ENCODE results near the gene ARFGAP3.

Gene ARFGAP3

DNA sequence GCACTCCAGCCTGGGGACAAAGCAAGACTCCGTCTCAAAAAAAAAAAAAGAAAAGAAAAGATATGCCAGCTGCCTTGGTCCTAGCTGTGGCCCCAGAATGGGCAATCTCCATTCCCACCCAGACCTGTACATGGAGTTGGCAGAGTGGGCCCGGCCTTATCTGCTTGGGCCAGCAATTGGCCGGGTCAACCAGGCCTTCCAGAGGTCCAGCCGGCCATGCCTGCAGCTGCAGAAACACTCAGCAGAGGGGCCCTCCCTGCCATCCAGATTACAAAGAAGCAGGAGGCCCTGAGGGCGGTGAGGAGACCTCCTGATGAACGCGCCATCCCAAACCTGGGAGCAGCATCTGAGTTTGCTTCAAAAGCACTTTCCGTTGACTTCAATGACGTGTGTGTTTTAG lies 26.9 kb upstream of the ARFGAP3 start:
- DNase-seq = no peak

DNA sequence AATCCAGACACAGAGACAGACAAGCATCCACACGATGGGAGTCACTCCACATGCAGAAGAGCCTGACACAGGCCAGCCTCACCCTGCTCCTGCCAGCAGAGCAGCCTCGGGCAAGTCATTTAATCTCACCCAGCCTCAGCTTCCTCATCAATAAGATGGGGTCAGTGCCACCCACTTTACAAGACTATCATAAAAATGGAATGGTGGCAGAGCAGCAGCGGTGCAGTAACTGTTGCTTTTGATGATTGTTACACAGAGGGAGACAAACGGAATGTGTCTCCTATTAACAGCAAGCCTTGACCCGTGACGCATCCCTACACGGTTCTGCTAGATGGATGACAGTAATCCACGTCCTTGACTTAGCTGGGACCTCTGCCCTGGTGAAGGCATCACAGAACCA lies 26.0 kb upstream of the ARFGAP3 start:
- no peak for DNase-seq

DNA sequence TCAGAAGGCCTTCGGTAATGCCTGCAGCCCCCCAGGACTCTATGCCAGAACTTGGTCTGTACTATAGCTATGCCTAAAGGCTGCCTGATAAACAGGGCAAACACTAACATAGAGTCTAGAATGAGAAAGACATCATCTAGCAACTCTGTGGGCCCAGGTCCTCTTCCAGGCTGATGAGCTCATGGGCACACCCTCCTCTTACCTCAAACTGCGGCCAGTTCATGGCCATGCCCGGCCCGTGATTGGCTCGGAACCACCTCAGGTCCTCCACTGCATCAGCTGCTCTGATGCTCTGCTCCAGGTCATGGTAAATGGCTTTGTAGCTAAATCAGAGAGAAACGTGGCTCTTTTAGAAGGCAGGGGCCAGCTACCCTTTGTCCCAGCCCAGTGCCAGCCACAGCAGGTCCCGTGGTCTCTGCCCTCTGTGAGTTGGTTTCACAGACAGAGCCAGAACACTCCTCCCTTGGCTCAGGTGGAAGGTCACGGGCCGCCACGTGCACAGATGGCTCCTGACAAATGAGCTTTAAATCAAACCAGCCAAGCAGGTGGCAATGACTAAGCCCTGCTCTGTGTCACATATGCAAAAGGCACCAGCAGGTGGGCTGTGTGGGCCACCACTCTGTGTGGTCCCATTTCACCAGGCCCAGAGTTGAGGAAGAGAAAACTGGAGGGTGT lies 25.0 kb upstream of the ARFGAP3 start:
- no peak for DNase-seq

DNA sequence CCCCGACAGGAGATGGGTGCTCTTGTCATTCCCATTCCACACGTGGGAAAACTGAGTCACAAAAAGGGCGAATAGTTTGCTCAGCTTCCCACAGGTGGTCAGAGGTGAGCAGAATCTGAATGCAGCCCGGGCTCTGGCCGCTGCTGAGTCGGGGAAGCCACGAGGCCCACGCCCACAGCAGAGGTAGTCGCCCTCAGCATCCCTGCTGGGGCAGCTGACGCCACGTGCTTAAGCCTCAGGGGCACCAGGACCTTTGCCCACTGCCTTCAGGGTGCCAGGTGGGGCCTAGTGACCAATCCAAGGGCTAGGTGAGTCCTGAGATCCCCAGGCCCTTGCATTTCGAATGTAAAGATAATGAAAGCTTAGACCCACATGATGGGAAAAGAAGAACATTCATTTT lies 24.2 kb upstream of the ARFGAP3 start:
- DNase-seq = no peak

DNA sequence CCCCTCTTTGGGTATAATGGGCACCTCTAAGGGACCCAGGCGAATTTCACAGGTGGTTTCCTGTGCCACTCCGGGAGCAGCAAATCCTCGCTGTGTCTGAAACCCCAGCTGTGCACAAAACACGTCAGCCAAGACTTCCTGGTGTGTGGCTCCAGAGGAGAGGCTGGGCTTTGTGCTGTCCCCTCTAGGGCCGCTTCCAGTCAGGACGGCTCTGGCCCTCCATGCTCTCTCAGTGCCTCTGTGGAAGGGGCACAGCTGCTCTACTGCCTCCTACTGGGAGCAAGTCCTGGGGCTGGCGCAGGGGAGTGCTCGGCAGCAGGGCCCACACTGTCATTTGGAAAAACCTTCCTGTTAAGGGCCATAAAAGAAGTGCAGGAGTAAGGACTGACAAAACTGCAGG lies 23.7 kb upstream of the ARFGAP3 start:
- DNase-seq = no peak

DNA sequence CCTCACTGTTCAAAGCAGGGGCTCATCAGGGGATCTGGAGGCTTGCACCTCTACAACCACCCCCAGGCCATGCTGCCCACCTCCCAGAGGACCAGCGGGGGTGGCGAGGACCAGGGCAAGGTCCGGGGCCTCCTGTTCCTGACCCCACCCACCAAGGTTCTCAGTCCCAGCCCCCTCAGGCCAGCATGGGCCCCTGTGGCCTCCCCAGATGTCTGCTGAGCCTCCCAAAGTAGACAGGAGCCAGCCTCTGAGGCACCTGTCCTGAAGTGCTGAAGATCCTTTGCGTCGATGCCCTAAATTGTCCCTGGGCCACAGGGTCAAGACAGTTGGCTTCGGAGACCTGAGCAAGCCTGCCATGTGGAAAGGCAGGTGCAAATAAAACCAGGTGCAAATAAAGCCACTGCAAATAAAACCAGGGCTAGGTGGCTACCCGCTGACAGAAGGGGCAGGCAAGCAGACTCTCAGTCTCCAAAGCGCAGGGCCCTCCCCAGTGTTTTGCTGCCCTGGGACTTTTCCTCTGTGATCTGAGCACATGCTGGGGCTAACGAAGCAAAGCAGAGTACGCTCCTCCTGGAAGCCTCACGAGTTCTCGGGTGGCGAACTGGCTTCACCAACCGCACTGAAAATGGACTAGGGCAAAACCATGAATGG lies 22.4 kb upstream of the ARFGAP3 start:
- no peak for DNase-seq

DNA sequence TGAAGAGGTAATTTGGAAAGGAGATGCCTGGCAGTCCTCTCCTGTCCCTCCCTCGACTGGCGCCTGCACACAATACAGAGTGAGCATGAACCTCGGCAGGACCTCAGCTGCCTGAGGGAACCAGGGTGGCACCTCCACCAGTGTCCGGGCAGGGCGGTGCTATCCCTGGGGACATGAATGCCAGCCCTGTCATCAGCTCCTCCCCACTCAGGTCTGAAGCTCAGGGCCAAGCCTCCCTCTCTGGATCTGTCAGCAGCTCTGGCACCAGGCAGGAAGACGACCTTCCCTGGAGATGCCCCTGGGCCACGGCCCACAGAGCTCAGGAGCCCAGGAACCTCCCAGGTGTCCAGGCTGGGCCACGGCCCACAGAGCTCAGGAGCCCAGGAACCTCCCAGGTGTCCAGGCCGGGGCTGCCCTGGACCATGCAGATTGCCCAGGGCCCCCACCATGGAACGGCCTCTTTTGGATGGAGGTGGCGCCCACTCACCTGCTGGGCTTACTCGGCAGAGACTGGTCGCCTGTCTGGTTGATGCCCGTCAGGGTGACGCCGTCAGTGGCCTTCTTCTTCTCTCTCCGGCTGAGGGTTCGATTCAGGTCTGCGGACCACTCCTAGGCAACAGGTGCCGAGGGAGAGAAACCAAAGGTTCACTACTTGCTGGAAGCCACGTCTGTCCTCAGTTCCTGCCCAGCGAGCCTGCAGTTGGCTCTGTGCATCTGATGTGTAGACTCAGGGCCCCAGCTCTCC lies 21.7 kb upstream of the ARFGAP3 start:
- no peak for DNase-seq

DNA sequence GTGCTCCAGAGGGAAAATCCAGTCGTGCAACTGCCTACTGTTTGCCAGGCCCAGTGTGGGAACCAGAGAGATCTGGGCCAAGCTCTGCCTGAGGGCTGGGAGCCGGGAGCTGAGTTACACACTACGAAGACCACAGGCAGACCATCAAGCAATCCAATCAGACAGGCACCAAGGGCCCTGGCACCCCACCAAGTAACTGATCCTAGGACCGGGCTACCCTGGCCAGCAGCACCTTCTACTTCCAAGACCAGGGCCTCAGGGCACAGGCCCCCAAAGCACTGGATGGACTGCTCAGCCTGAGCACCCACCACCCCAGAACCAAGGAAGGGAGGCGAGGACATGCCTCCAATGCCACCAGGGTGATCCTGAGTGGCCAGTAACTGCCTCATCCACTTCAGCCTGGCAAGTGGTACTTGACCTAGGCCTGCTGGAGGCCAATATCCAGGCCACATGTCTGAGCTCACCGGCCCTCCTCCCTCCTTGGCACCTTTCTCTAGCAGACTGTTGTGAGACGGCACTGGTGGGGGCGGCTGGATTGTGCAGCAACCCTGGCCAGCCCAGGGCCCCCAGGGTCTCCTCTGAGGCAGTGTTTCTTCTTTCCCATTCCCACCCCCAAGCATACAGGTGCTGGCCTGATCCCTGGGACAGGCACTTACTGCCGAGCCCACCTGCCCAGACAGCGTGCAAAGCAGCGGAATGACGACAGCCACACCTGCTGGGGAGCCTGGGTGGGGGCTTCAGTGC lies 20.7 kb upstream of the ARFGAP3 start:
- DNase-seq = no peak

DNA sequence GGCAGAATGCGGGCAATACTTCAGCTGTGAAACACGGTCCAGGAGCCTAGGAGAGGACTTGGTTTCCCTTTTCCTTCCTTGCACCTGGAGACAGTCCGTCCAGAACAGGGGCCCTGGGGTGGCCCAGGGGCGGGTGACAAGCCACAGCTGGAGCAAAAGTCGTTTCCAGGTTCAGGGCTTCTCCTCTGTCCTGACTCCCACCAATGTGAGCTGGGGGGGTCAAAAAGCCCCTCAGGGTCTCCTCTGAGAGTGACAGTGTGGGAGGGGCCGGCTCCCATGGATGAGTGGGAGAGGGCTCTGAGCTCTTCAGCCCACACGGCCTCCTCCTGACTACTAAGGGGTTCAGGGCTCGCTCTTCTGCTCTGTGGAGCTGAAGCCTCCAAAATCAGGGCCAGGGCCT lies 20.1 kb upstream of the ARFGAP3 start:
- no peak for DNase-seq

DNA sequence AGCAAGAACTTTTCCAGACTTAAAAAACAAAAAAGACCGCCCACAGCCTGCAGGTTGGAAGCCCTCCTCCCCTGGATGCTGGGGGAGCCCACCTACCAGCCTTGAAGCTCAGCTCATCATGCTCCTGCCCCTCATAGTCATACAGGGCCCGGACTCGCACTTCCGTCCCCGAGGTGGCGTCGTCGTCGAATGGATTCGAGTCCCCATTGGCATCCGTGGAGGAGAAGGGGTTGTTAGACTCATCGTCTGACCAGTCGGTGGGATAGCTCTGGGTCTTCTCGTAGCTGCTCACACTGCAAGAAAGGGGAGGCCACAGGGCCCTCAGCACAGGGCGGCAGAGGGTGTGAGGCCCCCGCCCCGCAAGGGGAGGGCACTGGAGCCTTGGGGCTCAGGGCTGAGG lies 19.0 kb upstream of the ARFGAP3 start:
- DNase-seq = no peak

DNA sequence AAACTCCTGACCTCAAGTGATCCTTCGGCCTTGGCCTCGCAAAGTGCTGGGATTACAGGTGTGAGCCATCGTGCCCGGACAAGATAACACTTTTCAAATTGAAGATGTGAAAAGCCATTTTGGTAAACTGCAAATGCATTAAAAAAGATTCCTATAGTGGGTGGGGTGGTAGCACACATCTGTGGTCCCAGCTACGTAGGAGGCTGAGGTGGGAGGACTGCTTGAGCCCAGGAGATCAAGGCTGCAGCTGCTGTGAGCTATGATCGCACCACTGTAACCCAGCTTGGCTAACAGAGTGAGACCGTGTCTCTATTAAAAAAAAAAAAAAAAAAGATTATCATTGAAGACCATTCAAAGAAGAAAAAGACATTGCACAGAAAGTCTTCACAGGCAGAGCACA lies 16.9 kb upstream of the ARFGAP3 start:
- no peak for DNase-seq

DNA sequence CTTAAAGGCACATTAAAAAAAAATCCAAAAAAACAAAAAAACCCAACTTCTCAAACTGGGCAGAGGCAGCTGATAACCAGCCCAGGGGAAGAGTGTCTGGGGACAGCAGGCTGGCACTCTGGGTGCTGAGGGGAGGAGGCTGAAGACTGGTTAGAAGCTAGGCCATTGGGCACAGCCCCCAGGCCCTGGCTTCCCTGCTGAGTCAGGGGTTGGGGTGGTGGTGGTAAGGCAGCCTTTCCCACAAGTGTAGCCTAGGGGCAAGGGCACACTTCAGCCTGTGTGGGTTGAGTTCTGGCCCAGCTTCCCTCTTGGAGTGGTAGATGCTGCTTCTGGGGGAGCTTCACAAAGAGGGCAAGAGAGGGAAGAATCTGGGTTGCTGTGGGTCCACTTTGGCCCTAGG lies 16.3 kb upstream of the ARFGAP3 start:
- DNase-seq = no peak

DNA sequence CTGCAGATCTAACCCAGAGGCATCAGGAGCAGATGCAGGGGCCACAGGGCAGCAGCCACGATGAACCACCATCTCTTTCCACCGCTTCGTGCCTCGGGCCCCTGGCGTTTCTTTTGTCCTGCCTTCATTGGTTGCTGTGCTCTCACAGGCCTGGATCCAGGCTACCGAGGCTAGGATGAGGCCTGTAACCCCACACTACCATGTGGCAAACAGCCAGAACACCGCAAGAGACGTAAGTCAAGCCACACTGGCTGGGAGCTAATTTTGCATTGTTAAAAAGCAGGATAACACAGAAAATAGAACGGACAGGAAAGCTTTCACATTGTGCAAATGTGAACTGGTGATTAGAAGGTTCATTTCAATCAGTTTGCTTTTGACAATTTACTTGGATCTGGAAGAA lies 15.7 kb upstream of the ARFGAP3 start:
- DNase-seq = no peak

DNA sequence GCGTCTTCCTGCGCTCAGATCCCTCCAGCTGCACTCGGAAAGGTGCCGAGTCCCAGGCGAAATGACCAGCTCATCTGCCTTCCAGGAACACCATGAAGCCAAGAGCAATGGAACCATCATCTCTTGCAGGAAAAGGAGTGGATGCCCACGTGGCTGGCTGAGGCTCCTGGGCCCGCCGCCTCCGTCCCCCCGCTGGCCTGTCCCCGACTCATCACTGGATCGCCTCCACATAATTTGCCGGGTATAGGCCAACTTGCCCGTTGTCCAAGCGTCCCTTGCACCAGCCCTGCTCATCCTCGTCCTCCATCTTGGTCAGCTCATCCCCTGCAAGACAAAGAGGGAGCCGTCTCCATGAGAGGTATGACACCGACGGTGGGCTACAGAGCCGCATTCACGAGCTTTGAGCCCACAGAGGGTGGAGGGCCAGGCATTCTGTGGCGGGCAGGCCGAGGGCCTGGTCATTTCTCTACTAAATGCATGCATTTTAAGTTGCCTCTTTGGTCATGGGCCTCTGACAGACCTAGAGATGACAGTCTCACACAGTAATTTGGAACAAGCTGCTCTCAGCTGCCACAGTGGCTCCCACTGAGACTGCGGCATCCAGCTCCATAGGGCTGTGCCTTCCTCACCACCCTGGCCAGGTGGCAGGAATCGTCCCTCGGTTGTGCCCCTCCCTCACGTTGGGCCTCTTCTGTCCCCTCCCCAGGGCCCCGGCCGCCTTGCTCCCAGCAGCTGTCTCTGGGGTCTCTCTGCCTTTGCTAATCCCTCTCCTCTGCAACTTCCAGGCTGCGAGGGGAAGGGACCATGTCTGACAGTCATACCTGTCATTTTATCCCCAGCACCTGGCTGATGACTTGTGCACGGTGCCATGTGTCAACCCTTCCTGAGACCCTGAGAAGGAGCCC lies 14.3 kb upstream of the ARFGAP3 start:
- DNase-seq = no peak

DNA sequence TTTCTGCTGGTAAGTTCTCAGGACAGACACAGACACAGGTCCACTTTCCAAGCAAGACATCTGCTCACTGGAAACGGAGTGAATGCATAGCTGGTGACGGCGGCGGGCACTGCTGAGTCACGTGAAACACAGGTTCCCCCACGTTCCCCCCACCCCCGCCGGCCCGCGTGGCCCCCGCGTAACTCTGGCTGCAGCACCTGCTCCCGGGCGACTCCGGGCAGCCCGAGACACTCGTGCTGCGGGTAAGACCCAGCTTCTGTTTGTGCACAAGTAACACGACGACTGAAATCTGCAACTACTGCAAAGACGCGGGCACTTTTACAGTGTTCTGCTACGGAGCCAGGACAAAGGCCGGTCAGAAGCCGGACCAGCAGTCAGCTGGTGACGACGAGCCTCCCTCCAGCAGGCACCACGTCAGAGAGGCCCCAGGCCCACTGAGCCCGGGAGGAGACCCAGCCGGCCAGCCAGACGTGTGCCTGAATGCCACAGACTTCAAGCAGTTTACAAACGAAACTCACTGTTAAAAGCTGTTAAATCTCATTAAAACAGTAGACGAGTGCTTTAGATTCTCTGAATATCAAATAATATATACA lies 12.9 kb upstream of the ARFGAP3 start:
- no peak for DNase-seq

DNA sequence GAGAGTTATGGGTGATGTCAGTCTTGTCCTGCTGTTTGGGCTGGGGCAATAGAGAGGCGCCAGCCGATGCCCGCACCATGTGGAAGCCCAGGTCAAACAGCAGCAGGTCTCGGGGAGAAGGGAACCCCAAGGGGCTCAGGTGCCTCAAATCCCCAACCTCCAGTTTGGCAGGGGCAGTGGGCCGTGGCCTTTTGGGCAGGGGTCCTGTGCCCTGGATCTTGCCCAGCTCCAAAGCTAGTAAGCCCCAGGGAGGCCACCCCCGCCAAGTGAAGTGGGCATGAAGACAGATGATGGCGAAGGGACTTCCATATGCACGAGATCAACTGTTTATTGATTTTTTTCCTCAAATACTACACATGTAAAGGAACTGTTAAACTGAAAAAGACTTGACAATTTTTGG lies 12.4 kb upstream of the ARFGAP3 start:
- DNase-seq = no peak

DNA sequence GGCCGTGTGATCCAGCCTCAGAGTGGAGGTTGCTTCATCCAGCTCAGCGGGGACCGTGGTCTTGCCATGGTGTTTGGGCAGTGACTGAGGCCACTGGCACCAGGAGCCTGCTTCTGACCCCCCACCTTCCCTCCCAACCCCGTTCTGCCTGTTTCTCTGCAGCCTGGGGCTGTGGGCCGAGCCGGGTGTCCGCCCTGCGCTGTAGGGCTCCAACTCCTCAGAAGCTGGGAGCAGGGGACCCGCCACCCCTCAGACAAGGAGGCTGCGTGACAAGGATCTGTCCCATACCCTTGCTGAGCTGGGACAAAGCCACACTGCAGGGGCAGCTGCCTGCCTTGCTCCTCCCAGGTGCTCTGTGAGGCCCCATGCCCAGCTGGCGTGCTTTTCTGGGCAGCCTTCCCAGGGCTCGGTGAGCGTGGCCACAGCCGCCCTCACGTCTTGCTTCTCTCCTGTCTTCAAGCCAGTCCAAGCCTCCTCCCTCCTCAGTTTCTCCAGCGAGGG lies 11.7 kb upstream of the ARFGAP3 start:
- no peak for DNase-seq

DNA sequence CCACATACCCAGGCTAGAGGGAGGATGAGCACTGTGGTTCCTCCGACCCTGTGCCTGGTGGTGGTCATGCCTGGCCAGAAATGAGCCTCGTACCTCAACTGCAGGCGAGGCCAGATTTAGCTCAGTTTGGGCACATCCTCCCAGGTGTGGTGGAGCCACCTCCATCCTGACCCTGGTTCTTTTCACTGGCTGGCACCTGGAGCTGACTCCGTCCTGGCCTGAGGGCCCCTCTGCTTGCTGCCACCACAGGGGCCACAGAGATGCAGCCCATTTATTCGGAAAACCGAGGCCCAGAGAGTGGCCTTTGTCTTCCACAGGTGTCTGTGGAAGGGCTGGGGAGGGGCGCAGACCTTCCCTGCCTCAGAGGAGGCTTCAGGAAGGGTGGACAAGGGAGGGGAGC lies 9.0 kb upstream of the ARFGAP3 start:
- no peak for DNase-seq

DNA sequence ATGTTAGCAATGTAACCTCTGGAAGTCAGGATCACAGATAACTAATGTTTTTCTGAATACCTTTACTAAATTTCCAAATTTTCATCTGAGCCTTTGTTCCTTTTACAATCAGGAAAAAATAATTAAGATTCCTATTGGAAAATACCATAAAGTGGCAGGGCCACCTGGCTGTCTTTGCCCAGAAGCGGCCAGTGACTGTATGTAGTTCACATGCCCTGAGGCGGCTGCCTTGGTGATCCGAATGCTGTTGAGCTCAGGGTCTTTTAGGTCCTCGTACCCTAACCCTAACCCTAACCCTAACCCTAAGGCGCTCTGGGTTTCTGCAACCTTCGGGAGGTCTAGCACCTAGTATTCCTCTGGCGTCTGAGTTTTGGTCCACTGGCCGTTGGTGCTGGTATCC lies 8.5 kb upstream of the ARFGAP3 start:
- no peak for DNase-seq

DNA sequence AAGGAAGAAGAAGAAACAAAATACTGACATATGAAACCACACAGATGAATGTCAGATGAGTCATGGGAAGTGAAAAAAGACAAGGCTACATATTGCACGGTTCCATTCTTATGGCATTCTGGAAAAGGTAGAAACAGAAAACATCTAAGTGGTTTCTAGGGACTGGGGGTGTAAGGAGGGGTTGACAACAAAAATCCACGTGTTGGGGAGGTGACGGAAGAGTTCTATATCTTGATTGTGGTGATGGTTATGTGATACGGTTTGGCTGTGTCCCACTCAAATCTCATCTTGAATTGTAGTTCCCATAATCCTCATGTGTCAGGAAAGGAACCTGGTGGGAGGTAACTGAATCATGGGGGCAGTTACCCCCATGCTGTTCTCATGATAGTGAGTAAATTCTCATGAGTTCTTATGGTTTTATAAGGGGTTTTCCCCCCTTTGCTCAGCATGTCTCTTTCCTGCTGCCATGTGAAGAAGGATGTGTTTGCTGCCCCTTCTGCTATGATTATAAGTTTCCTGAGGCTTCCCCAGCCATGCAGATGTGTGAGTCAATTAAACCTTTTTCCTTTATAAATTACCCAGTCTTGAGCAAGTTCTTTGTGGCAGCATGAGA lies 6.4 kb upstream of the ARFGAP3 start:
- no peak for DNase-seq

DNA sequence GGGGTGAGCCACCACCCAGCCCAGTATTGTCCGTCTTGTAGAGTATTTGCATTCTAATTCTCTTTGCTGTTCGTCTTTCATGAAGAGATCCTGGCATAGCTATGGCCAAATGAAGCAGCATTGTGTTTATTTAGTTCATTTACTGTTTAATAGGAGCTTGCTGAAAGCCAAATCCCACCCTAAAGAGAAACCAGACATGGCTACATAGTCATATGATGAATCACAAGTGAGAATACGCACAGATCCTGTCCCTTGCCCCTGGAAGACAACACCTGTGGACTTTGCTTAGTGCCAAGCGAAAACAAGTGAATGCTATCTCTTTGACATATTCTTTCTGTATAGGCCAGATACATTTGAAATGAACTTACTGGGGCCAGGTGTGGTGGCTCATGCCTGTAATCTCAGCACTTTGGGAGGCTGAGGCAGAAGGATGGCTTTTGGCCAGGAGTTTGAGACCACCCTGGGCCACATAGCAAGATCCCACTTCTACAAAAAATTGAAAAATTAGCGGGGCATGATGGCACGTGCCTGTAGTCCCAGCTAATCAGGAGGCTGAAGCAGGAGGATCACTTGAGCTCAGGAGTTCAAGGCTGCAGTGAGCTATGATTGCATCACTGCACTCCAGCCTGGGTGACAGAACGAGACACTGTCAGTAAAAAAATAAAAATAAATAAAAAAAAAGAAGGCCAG lies 5.1 kb upstream of the ARFGAP3 start:
- DNase-seq = no peak
